ENCODE data around the gene BLZF1.

The BLZF1 gene

GRCh38 chr1:169322138-169322537 lies 45.9 kb upstream of the BLZF1 start:
- H3K4me3 ChIP-seq (ENCODE audit: low read length) = no peak overlapping the region
- H3K79me2 ChIP-seq (ENCODE audit: control insufficient read depth, low read length) = no peaks in the 10 kb centered on the region
- no peak overlapping the region for H3K4me2 ChIP-seq (ENCODE audit: low read length)
- no peaks in the 10 kb centered on the region for H3K27me3 ChIP-seq (ENCODE audit: control insufficient read depth, low read length)
- TF ChIP-seq EZH2phosphoT487 (IDR thresholded peaks at IDR 0.05; ENCODE audit: borderline replicate concordance, low read length) = no peak
- TF ChIP-seq, protein P1, sequence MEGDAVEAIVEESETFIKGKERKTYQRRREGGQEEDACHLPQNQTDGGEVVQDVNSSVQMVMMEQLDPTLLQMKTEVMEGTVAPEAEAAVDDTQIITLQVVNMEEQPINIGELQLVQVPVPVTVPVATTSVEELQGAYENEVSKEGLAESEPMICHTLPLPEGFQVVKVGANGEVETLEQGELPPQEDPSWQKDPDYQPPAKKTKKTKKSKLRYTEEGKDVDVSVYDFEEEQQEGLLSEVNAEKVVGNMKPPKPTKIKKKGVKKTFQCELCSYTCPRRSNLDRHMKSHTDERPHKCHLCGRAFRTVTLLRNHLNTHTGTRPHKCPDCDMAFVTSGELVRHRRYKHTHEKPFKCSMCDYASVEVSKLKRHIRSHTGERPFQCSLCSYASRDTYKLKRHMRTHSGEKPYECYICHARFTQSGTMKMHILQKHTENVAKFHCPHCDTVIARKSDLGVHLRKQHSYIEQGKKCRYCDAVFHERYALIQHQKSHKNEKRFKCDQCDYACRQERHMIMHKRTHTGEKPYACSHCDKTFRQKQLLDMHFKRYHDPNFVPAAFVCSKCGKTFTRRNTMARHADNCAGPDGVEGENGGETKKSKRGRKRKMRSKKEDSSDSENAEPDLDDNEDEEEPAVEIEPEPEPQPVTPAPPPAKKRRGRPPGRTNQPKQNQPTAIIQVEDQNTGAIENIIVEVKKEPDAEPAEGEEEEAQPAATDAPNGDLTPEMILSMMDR (IDR thresholded peaks at IDR 0.05; ENCODE audit: low read depth, low read length, poor library complexity, severe bottlenecking) = no peak
- no peaks in the 10 kb centered on the region for H3K36me3 ChIP-seq (ENCODE audit: control insufficient read depth, low read length)
- no peak overlapping the region for H3K27ac ChIP-seq (ENCODE audit: low read depth, low read length)
- no peaks in the 10 kb centered on the region for H3K9me3 ChIP-seq (ENCODE audit: control insufficient read depth, insufficient read depth, low read length)
- no peaks in the 10 kb centered on the region for H3K9me2 ChIP-seq (replicated peaks; ENCODE audit: control insufficient read depth, low read length)
- H3K4me1 ChIP-seq (ENCODE audit: control insufficient read depth, low read length) = no peaks in the 10 kb centered on the region
- H3F3A ChIP-seq (ENCODE audit: control insufficient read depth, insufficient read depth) = no peaks in the 10 kb centered on the region
- no peaks in the 10 kb centered on the region for H4K20me1 ChIP-seq (ENCODE audit: control insufficient read depth, insufficient read depth, low read depth, low read length)

DNA sequence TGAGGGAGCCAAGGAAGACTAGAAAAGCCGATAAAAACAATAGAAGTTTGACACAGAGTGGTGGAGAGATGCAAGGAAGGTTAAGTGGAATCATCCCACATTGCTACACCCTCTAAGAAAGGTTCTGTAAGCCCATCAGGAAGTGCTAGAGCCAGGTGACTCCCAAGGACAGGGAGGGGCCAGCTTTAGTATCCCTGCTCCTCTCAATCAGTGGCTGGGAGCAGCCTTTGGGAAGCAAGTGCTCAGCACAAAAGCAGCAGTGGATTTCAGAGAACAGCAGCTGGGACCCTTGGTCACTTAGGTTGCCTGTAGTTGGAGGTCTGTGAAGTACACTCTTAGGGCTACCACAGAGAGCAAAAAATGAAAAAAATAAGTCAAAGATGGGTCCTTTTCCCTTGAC lies 42.9 kb upstream of the BLZF1 start:
- Histone ChIP-seq H3K4me3 (ENCODE audit: low read length) (no peak overlapping the region), H3K4me1 (ENCODE audit: control insufficient read depth, low read length) (no peaks in the 10 kb centered on the region), H3F3A (ENCODE audit: control insufficient read depth, insufficient read depth) (no peaks in the 10 kb centered on the region), H3K27me3 (ENCODE audit: control insufficient read depth, low read length) (no peaks in the 10 kb centered on the region), H3K27ac (ENCODE audit: low read depth, low read length) (no peak overlapping the region), H3K9me3 (ENCODE audit: control insufficient read depth, insufficient read depth, low read length) (no peaks in the 10 kb centered on the region), H3K79me2 (ENCODE audit: control insufficient read depth, low read length) (no peaks in the 10 kb centered on the region), H3K9me2 (replicated peaks; ENCODE audit: control insufficient read depth, low read length) (no peaks in the 10 kb centered on the region), H4K20me1 (ENCODE audit: control insufficient read depth, insufficient read depth, low read depth, low read length) (no peaks in the 10 kb centered on the region), H3K36me3 (ENCODE audit: control insufficient read depth, low read length) (no peaks in the 10 kb centered on the region), H3K4me2 (ENCODE audit: low read length) (no peak overlapping the region)
- no peak for TF ChIP-seq EZH2phosphoT487 (IDR thresholded peaks at IDR 0.05; ENCODE audit: borderline replicate concordance, low read length)
- TF ChIP-seq, protein P1 (IDR thresholded peaks at IDR 0.05; ENCODE audit: low read depth, low read length, poor library complexity, severe bottlenecking) = no peak

- Histone ChIP-seq H3K9me2 (replicated peaks; ENCODE audit: control insufficient read depth, low read length) (no peaks in the 10 kb centered on the region), H3K79me2 (ENCODE audit: control insufficient read depth, low read length) (no peaks in the 10 kb centered on the region), H3K4me2 (ENCODE audit: low read length) (no peak overlapping the region), H3K27ac (ENCODE audit: low read depth, low read length) (no peak overlapping the region), H3K36me3 (ENCODE audit: control insufficient read depth, low read length) (no peaks in the 10 kb centered on the region), H3K27me3 (ENCODE audit: control insufficient read depth, low read length) (no peaks in the 10 kb centered on the region), H3K4me1 (ENCODE audit: control insufficient read depth, low read length) (no peaks in the 10 kb centered on the region), H3K9me3 (ENCODE audit: control insufficient read depth, insufficient read depth, low read length) (no peaks in the 10 kb centered on the region), H3K4me3 (ENCODE audit: low read length) (no peak overlapping the region), H3F3A (ENCODE audit: control insufficient read depth, insufficient read depth) (no peaks in the 10 kb centered on the region), H4K20me1 (ENCODE audit: control insufficient read depth, insufficient read depth, low read depth, low read length) (no peaks in the 10 kb centered on the region)
- TF ChIP-seq, protein P1 (IDR thresholded peaks at IDR 0.05; ENCODE audit: low read depth, low read length, poor library complexity, severe bottlenecking) = no peak
- no peak for TF ChIP-seq EZH2phosphoT487 (IDR thresholded peaks at IDR 0.05; ENCODE audit: borderline replicate concordance, low read length)
These were observed 41.6 kb upstream of the BLZF1 start for GRCh38 chr1:169326261-169326955.
